H9 (cell line): ENCODE measurements around the gene ASIC3. TPM values are rescaled to one million over a fixed set of nuclear protein-coding genes. Genes with fewer than 3 reads are reported as not detected.

Source experiments
- DNase-seq: peaks from one replicate; pipeline ENCODE4 v3.0.0-alpha.2; 2017
- H2AFZ ChIP-seq: one replicate; pipeline ENCODE4 v1.6.1; 2013; ENCODE audit warnings: mild to moderate bottlenecking, low read length, control low read depth, moderate library complexity
- H2AK5ac ChIP-seq: 2 replicates; pipeline ENCODE4 v1.6.1; 2013; ENCODE audit warnings: low read length, control low read depth, mixed read lengths; ENCODE audit not compliant: insufficient read length
- H2BK120ac ChIP-seq: one replicate; pipeline ENCODE4 v1.6.1; 2013; ENCODE audit warnings: low read depth, mild to moderate bottlenecking, low read length, control low read depth, inconsistent platforms; ENCODE audit not compliant: poor library complexity, severe bottlenecking
- H2BK12ac ChIP-seq: 2 replicates; pipeline ENCODE4 v1.6.1; 2013; ENCODE audit warnings: low read length, control low read depth, mixed read lengths, low read depth; ENCODE audit not compliant: insufficient read length
- H2BK15ac ChIP-seq: 2 replicates; pipeline ENCODE4 v1.6.1; 2013; ENCODE audit warnings: low read depth, low read length, control low read depth
- H2BK20ac ChIP-seq: one replicate; pipeline ENCODE4 v1.6.1; 2013; ENCODE audit warnings: low read depth, mild to moderate bottlenecking, low read length, control low read depth, inconsistent platforms; ENCODE audit not compliant: poor library complexity, severe bottlenecking
- H2BK5ac ChIP-seq: 2 replicates; pipeline ENCODE4 v1.6.1; 2013; ENCODE audit warnings: low read length, control low read depth, mixed read lengths; ENCODE audit not compliant: insufficient read length
- H3K14ac ChIP-seq: 2 replicates; pipeline ENCODE4 v1.6.1; 2013; ENCODE audit warnings: low read length, control low read depth; ENCODE audit not compliant: insufficient read depth
- H3K18ac ChIP-seq: 2 replicates; pipeline ENCODE4 v1.6.1; 2013; ENCODE audit warnings: low read depth, mild to moderate bottlenecking, mixed read lengths, low read length, control low read depth; ENCODE audit not compliant: insufficient read length
- H3K23ac ChIP-seq: 2 replicates; pipeline ENCODE4 v1.6.1; 2013; ENCODE audit warnings: low read length, control low read depth, mixed read lengths, low read depth; ENCODE audit not compliant: insufficient read length
- H3K23me2 ChIP-seq: 2 replicates; pipeline ENCODE4 v1.6.1; 2013; ENCODE audit warnings: low read depth, mild to moderate bottlenecking, mixed read lengths, low read length, control low read depth; ENCODE audit not compliant: insufficient read length, poor library complexity, severe bottlenecking
- H3K27ac ChIP-seq: 2 replicates; pipeline ENCODE4 v1.5.1; 2013; ENCODE audit warnings: low read length, control low read depth, mixed read lengths, low read depth; ENCODE audit not compliant: insufficient read length
- H3K27me3 ChIP-seq: 2 replicates; pipeline ENCODE4 v1.6.1; 2013; ENCODE audit warnings: low read length, control low read depth, inconsistent platforms; ENCODE audit not compliant: insufficient read depth
- H3K4ac ChIP-seq: 2 replicates; pipeline ENCODE4 v1.6.1; 2013; ENCODE audit warnings: low read depth, mild to moderate bottlenecking, control low read depth, inconsistent platforms, low read length, moderate library complexity
- H3K4me1 ChIP-seq: 2 replicates; pipeline ENCODE4 v1.6.1; 2013; ENCODE audit warnings: low read length, control low read depth, inconsistent platforms; ENCODE audit not compliant: insufficient read depth
- H3K4me2 ChIP-seq: 2 replicates; pipeline ENCODE4 v1.6.1; 2013; ENCODE audit warnings: low read length, control low read depth, mixed read lengths; ENCODE audit not compliant: insufficient read length, insufficient read depth
- H3K56ac ChIP-seq: 2 replicates; pipeline ENCODE4 v1.6.1; 2013; ENCODE audit warnings: low read depth, mild to moderate bottlenecking, mixed read lengths, low read length, control low read depth; ENCODE audit not compliant: insufficient read length
- H3K79me1 ChIP-seq: 2 replicates; pipeline ENCODE4 v1.6.1; 2013; ENCODE audit warnings: low read depth, mild to moderate bottlenecking, moderate library complexity, low read length, control low read depth, inconsistent platforms; ENCODE audit not compliant: insufficient read depth, poor library complexity, severe bottlenecking
- H3K79me2 ChIP-seq: 2 replicates; pipeline ENCODE4 v1.6.1; 2013; ENCODE audit warnings: low read length, control low read depth, inconsistent platforms; ENCODE audit not compliant: insufficient read depth
- H3K9ac ChIP-seq: 2 replicates; pipeline ENCODE4 v1.6.1; 2013; ENCODE audit warnings: low read length, control low read depth, mixed read lengths; ENCODE audit not compliant: insufficient read length; ENCODE audit errors: extremely low read depth
- H3K9me3 ChIP-seq: one replicate; pipeline ENCODE4 v1.6.1; 2013; ENCODE audit warnings: low read depth, low read length, inconsistent platforms; ENCODE audit not compliant: control insufficient read depth
- H3T11ph ChIP-seq: one replicate; pipeline ENCODE4 v1.6.1; 2013; ENCODE audit warnings: mild to moderate bottlenecking, low read length, control low read depth, inconsistent platforms
- H4K20me1 ChIP-seq: one replicate; pipeline ENCODE4 v1.6.1; 2013; ENCODE audit not compliant: control insufficient read depth, insufficient read length, insufficient read depth
- H4K5ac ChIP-seq: 2 replicates; pipeline ENCODE4 v1.6.1; 2013; ENCODE audit warnings: low read depth, mild to moderate bottlenecking, mixed read lengths, low read length, control low read depth; ENCODE audit not compliant: insufficient read length
- H4K8ac ChIP-seq: replicated peaks from 2 replicates; pipeline ENCODE4 v1.6.1; 2013; ENCODE audit warnings: low read length, control low read depth, mixed read lengths, low read depth; ENCODE audit not compliant: insufficient read length
- H4K91ac ChIP-seq: 2 replicates; pipeline ENCODE4 v1.6.1; 2013; ENCODE audit warnings: low read depth, mild to moderate bottlenecking, moderate library complexity, mixed read lengths, low read length, control low read depth; ENCODE audit not compliant: insufficient read length
- H3K27ac Mint-ChIP-seq, 3 experiments: 2 replicates in 2 of 3; 3 replicates in 1 of 3; pipeline ENCODE4 v1.8.0; 2020 to 2021; ENCODE audit warnings: mixed read lengths in 3 of 3, mild to moderate bottlenecking in 1 of 3, moderate library complexity in 1 of 3
- H3K27me3 Mint-ChIP-seq: 2 replicates; pipeline ENCODE4 v1.8.0; 2021; ENCODE audit warnings: low read depth, mild to moderate bottlenecking, moderate library complexity, mixed read lengths
- H3K36me3 Mint-ChIP-seq, 3 experiments: 2 replicates in 2 of 3; 3 replicates in 1 of 3; pipeline ENCODE4 v1.8.0; 2020 to 2021; ENCODE audit warnings: low read depth in 3 of 3, mixed read lengths in 3 of 3; ENCODE audit not compliant: insufficient read depth in 1 of 3
- H3K4me1 Mint-ChIP-seq, 2 experiments: 2 replicates each; pipeline ENCODE4 v1.8.0; 2020; ENCODE audit warnings: mixed read lengths in 2 of 2
- H3K4me3 Mint-ChIP-seq, 2 experiments: 2 replicates in 1 of 2; 3 replicates in 1 of 2; pipeline ENCODE4 v1.8.0; 2020 to 2021; ENCODE audit warnings: mild to moderate bottlenecking in 2 of 2, mixed read lengths in 2 of 2, moderate library complexity in 1 of 2
- H3K9me3 Mint-ChIP-seq, 2 experiments: 2 replicates in 1 of 2; 3 replicates in 1 of 2; pipeline ENCODE4 v1.8.0; 2020; ENCODE audit warnings: mild to moderate bottlenecking in 2 of 2, mixed read lengths in 2 of 2, moderate library complexity in 1 of 2
- WGBS: extraction: QIAGEN DNeasy Blood & Tissue Kit; methylation state at CpG from one replicate; pipeline ENCODE4 v1.1.7; 2013; ENCODE audit warnings: missing lambda C conversion rate, low lambda C conversion rate, mixed read lengths; ENCODE audit not compliant: insufficient read length; ENCODE audit errors: extremely low coverage; 5-methylcytosine and 5-hydroxymethylcytosine counted together
- total RNA-seq: library from RNA; stranded (reverse); gene quantifications from 2 replicates; pipeline ENCODE4 v1.2.1, GENCODE V29; 2021
- TF ChIP-seq, protein P1 (sequence below): fragments of 200-600 bp; sonication (generic); conservative IDR thresholded peaks from 3 replicates; pipeline ENCODE4 v1.8.0; 2021; ENCODE audit warnings: antibody characterized with exemption, mild to moderate bottlenecking

The ASIC3 gene
- total RNA-seq, 1 experiment from 2014 or later, result 1.7 TPM

DNA sequence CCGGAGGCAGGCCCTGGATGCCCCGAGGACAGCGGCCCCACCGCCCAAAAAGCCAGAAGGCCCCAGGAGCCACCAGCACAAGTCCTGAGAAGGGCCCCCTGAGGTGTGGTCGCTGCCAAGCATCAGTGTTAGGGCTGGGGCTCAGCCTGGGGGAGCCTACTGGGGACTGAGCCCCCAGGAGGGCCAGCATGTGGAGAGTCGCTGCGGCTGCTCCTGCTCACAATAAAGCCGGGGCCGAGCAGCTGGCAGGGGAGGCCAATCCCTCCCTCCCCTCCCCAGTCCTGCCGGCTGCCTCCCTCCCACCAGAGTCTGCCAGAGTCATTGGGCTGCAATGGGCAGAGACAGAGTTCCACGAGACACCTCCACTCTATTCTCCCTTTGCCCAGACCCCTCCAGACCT is 3.1 kb upstream of the ASIC3 start:
- H3K9ac ChIP-seq, result no peak overlapping the region
- H2BK15ac ChIP-seq, result no peak overlapping the region
- no peaks in the 10 kb centered on the region for H3K79me2 ChIP-seq
- H3K27ac Mint-ChIP-seq, result no peak overlapping the region
- H2AK5ac ChIP-seq, result no peak overlapping the region
- no peaks in the 10 kb centered on the region for H4K20me1 ChIP-seq
- no peak overlapping the region for H4K91ac ChIP-seq
- H2BK20ac ChIP-seq, result no peak overlapping the region
- H3K23me2 ChIP-seq, result no peaks in the 10 kb centered on the region
- H2BK5ac ChIP-seq, result no peak overlapping the region
- H3K4me2 ChIP-seq, result no peak overlapping the region
- H3K27me3 Mint-ChIP-seq, result peaks cover 33% of the 10 kb centered on the region
- H3K36me3 Mint-ChIP-seq, result no peaks in the 10 kb centered on the region; a peak in 1 of 7 replicates
- TF ChIP-seq, protein P1, sequence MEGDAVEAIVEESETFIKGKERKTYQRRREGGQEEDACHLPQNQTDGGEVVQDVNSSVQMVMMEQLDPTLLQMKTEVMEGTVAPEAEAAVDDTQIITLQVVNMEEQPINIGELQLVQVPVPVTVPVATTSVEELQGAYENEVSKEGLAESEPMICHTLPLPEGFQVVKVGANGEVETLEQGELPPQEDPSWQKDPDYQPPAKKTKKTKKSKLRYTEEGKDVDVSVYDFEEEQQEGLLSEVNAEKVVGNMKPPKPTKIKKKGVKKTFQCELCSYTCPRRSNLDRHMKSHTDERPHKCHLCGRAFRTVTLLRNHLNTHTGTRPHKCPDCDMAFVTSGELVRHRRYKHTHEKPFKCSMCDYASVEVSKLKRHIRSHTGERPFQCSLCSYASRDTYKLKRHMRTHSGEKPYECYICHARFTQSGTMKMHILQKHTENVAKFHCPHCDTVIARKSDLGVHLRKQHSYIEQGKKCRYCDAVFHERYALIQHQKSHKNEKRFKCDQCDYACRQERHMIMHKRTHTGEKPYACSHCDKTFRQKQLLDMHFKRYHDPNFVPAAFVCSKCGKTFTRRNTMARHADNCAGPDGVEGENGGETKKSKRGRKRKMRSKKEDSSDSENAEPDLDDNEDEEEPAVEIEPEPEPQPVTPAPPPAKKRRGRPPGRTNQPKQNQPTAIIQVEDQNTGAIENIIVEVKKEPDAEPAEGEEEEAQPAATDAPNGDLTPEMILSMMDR, result no peak
- no CpG with 5 or more reads among the region's 11 CpGs for WGBS
- no peak overlapping the region for H3K27ac ChIP-seq
- no peak overlapping the region for H3K4me3 Mint-ChIP-seq
- H3K56ac ChIP-seq, result no peak overlapping the region
- no peak overlapping the region for H2AFZ ChIP-seq
- H3T11ph ChIP-seq, result no peak overlapping the region
- no peak overlapping the region for H4K5ac ChIP-seq
- H3K23ac ChIP-seq, result no peak overlapping the region
- no peaks in the 10 kb centered on the region for H3K4me1 ChIP-seq
- no peak overlapping the region for H2BK120ac ChIP-seq
- H3K4ac ChIP-seq, result no peak overlapping the region
- H4K8ac ChIP-seq, result no peak overlapping the region
- no peaks in the 10 kb centered on the region for H3K79me1 ChIP-seq
- H3K4me1 Mint-ChIP-seq, result no peaks in the 10 kb centered on the region
- DNase-seq, result no peak
- no peaks in the 10 kb centered on the region for H3K9me3 ChIP-seq
- H3K18ac ChIP-seq, result no peak overlapping the region
- peaks cover 3% of the 10 kb centered on the region; the same call in 1 of the 2 replicates for H3K27me3 ChIP-seq
- H3K9me3 Mint-ChIP-seq, result no peaks in the 10 kb centered on the region; a peak in 1 of 5 replicates
- no peak overlapping the region for H3K14ac ChIP-seq
- no peak overlapping the region for H2BK12ac ChIP-seq
